ENCODE results near the gene LIN7C.

DNA sequence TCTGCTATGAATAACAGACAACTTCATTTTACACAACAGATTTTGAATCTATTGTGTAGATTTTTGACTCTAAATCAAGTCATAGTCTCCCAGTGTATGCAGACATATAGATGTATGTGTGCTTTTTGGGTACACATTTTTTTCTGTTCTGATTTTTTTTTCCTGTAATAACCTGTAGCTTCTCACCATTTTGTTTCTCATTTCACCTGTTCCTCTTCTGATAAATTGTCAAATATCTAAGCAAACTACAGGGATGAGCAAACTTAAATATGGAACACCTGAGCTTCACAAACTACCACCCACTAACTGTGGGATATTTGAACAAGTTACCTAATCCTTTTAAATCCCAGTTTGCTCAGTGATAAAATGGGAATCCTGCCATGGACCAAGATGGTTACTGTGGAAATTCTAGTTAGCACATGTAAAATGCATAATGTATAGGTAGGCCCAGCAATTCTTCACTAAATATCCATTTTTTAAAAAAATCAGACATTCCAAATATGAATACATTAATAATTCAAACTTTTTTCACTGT is 49.7 kb downstream of the LIN7C start:
- TF ChIP-seq, protein P1, sequence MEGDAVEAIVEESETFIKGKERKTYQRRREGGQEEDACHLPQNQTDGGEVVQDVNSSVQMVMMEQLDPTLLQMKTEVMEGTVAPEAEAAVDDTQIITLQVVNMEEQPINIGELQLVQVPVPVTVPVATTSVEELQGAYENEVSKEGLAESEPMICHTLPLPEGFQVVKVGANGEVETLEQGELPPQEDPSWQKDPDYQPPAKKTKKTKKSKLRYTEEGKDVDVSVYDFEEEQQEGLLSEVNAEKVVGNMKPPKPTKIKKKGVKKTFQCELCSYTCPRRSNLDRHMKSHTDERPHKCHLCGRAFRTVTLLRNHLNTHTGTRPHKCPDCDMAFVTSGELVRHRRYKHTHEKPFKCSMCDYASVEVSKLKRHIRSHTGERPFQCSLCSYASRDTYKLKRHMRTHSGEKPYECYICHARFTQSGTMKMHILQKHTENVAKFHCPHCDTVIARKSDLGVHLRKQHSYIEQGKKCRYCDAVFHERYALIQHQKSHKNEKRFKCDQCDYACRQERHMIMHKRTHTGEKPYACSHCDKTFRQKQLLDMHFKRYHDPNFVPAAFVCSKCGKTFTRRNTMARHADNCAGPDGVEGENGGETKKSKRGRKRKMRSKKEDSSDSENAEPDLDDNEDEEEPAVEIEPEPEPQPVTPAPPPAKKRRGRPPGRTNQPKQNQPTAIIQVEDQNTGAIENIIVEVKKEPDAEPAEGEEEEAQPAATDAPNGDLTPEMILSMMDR (IDR thresholded peaks at IDR 0.05; ENCODE audit: low read depth, low read length, poor library complexity, severe bottlenecking) = no peak
- no peak for TF ChIP-seq EZH2phosphoT487 (IDR thresholded peaks at IDR 0.05; ENCODE audit: borderline replicate concordance, low read length)

Data from DOHH2 (cell line).